GF-D8 (cell line): ENCODE results near the gene DOCK6.
"Not testable (repeated sequence)": the region's sequence is repeated elsewhere in the genome, so short reads cannot be mapped to it uniquely, and the experiment has no call there.

Source experiments
- DNase-seq: peaks from one replicate; lab custom pipeline; 2025; lab: John Stamatoyannopoulos, UW

The DOCK6 gene

DNA sequence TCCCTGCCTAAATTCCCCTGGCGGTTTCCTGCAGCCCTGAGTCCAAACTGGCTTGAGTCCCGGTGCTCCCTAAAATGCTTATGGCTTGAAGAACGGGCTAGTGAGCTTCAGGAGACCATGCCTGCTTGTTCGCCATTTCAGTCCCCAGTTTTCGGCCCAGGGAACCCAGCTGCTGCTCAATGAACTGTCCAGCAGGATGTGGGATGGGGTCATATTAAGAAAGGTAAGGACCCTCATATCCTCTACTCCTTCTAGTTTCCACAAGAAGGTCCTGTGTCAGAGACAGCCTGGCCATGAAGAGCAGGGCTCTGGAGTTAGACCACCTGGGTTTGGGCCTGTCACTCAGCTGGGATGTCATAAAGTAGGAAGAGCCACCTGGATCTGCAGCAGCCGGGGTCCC, 89.7 kb downstream of the DOCK6 start:
- DNase-seq: no peak

GRCh38 chr19:11171144-11171543, 91.2 kb downstream of the DOCK6 start:
- DNase-seq: no peak

- no peak for DNase-seq
Observed at GRCh38 chr19:11169896-11170678, 92.2 kb downstream of the DOCK6 start.

DNA sequence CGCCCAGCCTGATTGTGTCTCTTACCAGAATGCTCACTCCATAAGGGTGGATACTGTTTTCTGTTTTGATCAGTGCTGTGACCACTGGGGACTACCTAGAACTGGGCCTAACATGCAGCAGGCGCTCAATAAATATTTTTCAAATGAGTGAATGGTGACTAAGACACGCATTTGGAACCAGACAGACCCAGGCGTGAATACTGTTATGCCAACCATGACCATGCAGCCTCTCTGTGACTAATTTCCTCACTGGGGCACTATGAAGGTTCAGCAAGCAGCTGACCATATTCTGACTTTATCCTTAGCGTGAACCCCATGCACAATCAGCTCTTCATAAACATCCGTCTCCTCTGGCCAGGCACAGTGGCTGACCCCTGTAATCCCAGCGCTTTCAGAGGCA, 93.8 kb downstream of the DOCK6 start:
- no peak for DNase-seq

- no peak for DNase-seq
Observed at GRCh38 chr19:11166281-11167142, 95.8 kb downstream of the DOCK6 start.

GRCh38 chr19:11165486-11166030, 96.8 kb downstream of the DOCK6 start:
- no peak for DNase-seq

GRCh38 chr19:11164879-11165406, 97.4 kb downstream of the DOCK6 start:
- no peak for DNase-seq

GRCh38 chr19:11164296-11164695, 98.0 kb downstream of the DOCK6 start:
- no peak for DNase-seq

GRCh38 chr19:11160440-11160768, 101.9 kb downstream of the DOCK6 start:
- DNase-seq: not testable (repeated sequence)

DNA sequence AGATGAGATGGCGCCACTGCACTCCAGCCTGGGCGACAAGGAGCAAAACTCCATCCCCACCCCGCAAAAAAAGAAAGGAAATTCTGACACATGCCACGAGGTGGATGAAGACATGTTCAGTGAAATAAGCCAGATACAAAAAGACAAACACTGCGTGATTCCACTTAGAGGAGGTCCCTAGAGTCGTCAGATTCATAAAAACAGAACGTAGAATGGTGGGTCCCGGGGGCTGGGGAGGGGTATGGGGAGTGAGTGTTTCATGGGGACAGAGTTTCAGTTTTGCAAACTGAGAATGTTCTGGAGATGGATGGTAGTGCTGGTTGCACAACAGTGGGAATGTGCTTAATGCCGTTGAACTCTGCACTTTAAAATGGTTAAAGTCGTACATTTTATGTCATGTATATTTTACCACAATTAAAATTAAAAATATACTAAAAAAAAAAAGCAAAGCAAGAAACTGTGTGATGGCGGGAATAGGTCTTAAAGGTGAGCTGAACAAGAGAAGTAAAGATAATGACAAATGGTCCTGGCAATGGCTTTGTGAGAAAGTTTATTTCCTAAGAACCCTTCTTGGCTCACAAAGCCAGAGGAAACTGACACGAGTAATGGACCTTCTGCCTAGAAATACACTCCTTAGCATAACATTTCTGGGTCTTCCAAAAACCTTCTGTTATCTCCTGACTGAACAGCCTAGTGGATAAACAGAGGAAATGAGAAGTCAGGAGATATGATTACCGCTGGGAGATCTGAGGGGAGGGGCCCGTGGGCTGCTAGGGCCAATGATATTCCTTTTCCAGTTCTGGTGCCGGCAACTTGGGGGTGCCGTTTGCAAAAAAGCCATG, 102.5 kb downstream of the DOCK6 start:
- DNase-seq: no peak

- DNase-seq: peak; percentile 95
Observed at GRCh38 chr19:11155373-11156120, 106.8 kb downstream of the DOCK6 start, which contains the start of gene SPC24. Gene SPC24 (minus strand): TSS chr19:11155782. CDS start chr19:11155776, 6 bp downstream.

DNA sequence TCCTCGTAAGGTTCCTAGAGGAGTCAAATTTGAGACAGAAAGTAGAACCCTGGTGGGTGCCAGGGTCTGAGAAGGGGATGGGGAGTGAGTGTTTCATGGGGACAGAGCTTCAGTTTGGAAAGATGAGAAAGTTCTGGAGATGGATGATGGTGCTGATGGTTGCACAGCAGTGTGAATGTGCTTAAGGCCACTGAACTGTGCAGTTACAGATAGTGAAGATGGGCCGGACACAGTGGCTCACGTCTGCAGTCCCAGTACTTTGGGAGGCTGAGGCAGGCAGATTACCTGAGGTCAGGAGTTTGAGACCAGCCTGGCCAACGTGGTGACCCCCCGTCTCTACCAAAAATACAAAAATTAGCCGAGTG, 107.7 kb downstream of the DOCK6 start:
- no peak for DNase-seq

DNA sequence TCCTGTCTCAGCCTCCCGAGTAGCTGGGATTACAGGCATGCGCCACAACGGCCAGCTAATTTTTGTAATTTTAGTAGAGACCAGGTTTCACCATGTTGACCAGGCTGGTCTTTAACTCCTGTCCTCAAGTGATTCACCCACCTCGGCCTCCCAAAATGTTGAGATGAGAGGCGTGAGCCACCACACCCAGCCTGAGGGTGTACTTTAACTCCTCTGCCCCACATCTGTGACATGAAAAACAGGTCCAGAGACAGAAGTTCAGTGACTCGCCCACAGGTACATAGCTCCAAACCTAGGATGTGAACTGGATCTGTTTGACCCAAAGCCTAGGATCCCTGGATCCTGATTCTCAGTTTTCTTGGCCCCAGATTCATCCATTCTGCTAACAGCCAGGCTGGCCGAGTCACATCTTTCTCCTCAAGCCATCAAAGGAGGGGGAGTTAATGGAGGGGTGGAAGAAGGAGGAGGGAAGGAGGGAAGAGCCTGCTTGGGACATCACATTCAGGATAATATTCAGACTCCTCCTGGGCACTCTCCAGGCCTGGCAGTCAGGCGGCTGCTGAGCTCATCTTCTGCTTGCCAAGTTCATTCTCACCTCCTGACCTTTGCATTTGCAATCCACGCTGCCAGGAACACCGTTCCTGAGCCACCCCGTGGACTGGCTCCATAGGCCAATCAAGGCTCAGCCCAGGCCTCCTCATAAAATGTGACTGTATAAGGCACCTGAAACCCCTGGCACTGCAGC, 109.8 kb downstream of the DOCK6 start:
- no peak for DNase-seq

GRCh38 chr19:11151181-11151580, 111.1 kb downstream of the DOCK6 start:
- DNase-seq: no peak
